ENCODE data around the gene COASY.

GRCh38 chr17:42613699-42614295 is 51.8 kb downstream of the COASY start:
- no peak for TF ChIP-seq CTCF (IDR thresholded peaks at IDR 0.05)
- TF ChIP-seq POLR2A (IDR thresholded peaks at IDR 0.05): no peak
- TF ChIP-seq POLR2AphosphoS5 (IDR thresholded peaks at IDR 0.05): no peak
